Activated naive CD8-positive, alpha-beta T cell treated with anti-CD3 and anti-CD28 coated beads for 36 hours (primary cell): ENCODE data around the gene ATG2A. TPM values are rescaled to one million over a fixed set of nuclear protein-coding genes. Genes with fewer than 3 reads are reported as not detected.
"Not testable (repeated sequence)": the region's sequence is repeated elsewhere in the genome, so short reads cannot be mapped to it uniquely, and the experiment has no call there.

Experiments used
- DNase-seq: peaks from one replicate; pipeline ENCODE4 v3.0.0; 2021
- H3K27ac Mint-ChIP-seq: one replicate; pipeline ENCODE4 v1.8.0; 2022; ENCODE audit warnings: mild to moderate bottlenecking, moderate library complexity, mixed read lengths
- H3K27me3 Mint-ChIP-seq: one replicate; pipeline ENCODE4 v1.8.0; 2022; ENCODE audit warnings: mild to moderate bottlenecking, mixed read lengths
- H3K36me3 Mint-ChIP-seq: one replicate; pipeline ENCODE4 v1.8.0; 2021; ENCODE audit warnings: mild to moderate bottlenecking, mixed read lengths
- H3K4me1 Mint-ChIP-seq: one replicate; pipeline ENCODE4 v1.8.0; 2021; ENCODE audit warnings: mixed read lengths
- H3K4me3 Mint-ChIP-seq: one replicate; pipeline ENCODE4 v1.8.0; 2022; ENCODE audit warnings: mild to moderate bottlenecking, moderate library complexity, mixed read lengths
- H3K9me3 Mint-ChIP-seq: one replicate; pipeline ENCODE4 v1.8.0; 2022; ENCODE audit warnings: mixed read lengths
- total RNA-seq, 2 experiments: library from RNA; stranded (reverse); gene quantifications; one replicate each; pipeline ENCODE4 v1.2.3, GENCODE V29; 2021

ATG2A gene
- total RNA-seq, 2 experiments from 2014 or later = 17.3 to 18.0 TPM

DNA sequence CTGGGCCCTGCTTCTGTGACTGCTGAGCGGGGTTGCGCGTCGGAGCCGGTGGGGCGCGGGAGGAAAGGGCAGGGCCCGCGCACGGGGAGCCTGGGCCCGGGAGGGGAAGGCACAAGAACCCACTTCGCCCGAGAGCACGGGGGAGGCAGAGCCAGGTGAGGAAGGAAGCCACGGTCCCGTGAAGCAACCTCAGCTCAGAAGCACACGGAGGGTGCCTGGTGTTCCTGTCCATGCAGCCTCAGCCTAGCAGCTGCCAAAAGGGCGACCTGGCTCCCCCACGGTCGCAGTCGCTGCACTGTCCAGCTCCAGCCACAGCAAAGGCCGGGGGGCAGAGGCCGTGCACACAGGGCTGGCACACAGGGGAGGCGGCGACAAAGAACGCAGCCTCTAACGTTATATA is 63.3 kb downstream of the ATG2A start:
- DNase-seq = no peak
- peaks cover 51% of the 10 kb centered on the region for H3K36me3 Mint-ChIP-seq

DNA sequence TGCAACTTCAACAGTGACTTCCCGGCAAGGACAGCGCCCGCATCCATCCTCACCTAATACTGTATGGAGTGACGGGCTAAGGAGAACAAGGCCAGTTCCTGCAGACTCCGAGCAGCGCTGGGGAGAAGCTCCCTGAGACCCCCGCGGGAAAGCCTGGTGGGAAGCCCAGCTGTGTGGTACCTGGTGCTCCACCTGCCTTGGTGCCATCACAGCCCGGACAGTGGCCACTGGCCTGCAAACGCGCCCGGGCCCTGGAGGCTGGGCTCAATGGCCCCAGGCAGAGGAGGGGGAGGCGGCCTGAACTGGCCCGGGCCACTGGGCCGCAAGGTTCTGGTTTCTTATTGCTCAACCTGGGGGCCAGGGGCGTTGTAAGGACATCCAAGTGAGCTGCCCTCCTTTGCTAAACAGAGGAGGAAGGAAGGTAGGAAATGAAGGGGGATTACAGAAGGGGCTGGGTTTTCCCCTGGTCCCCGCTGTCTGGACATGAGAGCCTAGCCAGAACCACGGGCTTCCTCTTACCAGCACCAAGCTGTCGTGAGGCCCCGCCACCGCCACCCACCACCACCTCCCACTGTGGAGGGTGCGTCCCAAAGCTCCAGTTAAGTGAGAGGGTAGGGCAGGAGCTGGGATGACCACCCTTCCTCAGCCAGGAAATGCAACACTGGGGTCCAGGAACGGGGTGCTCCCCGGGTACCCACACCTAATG is 64.1 kb downstream of the ATG2A start:
- no peaks in the 10 kb centered on the region for H3K9me3 Mint-ChIP-seq
- peaks cover 87% of the 10 kb centered on the region for H3K4me1 Mint-ChIP-seq
- no peak for DNase-seq
- H3K27ac Mint-ChIP-seq = peak overlapping the region; percentile 87
- no peaks in the 10 kb centered on the region for H3K27me3 Mint-ChIP-seq
- H3K4me3 Mint-ChIP-seq = peak overlapping the region; percentile 68
- peaks cover 44% of the 10 kb centered on the region for H3K36me3 Mint-ChIP-seq

More for the DNA sequence above, 63.3 kb downstream of the ATG2A start:
- H3K4me3 Mint-ChIP-seq = peak overlapping the region; percentile 68
- peak overlapping the region; percentile 87 for H3K27ac Mint-ChIP-seq
- peaks cover 88% of the 10 kb centered on the region for H3K4me1 Mint-ChIP-seq
- H3K27me3 Mint-ChIP-seq = no peaks in the 10 kb centered on the region
- H3K9me3 Mint-ChIP-seq = no peaks in the 10 kb centered on the region

DNA sequence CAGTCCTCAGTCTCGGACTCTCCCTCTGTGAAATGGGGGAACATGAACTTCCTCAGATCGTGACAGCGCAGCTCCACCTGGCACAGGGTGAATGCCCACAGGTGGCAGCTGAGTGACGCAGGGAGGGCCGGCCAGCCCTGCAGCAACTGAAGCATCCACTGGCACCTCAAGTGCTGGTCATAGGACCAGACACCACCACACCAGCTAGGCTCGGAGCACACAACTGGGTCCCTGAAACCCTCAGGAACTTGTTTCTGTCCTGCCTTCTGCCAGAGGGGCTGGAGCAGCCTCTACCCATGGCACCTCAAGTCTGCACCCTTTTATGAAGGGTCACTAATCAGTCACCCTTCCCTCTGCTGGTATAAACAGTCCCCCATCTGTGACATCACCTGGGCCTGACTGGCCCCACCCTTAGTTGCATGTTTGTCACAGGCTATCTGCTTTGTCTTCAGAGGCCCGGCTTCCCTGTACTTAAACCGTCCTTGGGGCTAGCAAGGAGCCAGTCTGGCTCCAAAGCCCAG is 65.1 kb downstream of the ATG2A start:
- H3K36me3 Mint-ChIP-seq = peaks cover 39% of the 10 kb centered on the region
- DNase-seq = no peak
- peak overlapping the region; percentile 34 for H3K4me3 Mint-ChIP-seq
- peaks cover 83% of the 10 kb centered on the region for H3K4me1 Mint-ChIP-seq
- no peaks in the 10 kb centered on the region for H3K9me3 Mint-ChIP-seq
- no peaks in the 10 kb centered on the region for H3K27me3 Mint-ChIP-seq
- peak overlapping the region; percentile 87 for H3K27ac Mint-ChIP-seq

DNA sequence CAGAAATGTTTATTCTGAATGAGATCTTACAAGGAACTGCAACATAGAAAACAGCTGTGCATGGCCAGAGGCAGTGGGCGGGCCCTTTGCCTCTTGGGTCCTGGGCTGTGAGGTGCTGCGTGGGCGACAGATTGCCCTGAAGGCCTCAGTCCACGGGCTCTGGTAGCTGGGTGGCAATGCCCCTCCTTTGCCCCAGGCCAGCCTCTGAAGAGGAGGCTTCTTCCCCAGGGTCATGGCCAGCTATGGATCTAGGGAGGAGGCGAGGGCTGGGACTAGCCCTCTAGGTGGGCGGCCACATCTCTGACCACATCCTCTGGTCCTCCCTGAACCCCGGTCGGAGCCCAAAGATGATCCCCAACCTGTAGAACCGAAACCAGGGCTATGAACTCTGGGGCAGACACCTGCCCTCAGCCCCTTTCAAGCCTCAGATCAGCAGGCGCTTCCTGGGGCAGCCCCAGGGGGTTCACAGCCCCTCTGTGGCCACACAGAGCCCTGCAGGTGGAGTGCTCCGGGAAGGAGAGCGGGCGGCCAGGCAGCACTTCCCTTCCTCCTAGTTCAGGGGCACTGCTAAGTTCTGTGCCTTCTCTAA is 65.9 kb downstream of the ATG2A start:
- peaks cover 75% of the 10 kb centered on the region for H3K4me1 Mint-ChIP-seq
- H3K4me3 Mint-ChIP-seq = peak overlapping the region; percentile 27
- H3K36me3 Mint-ChIP-seq = peaks cover 33% of the 10 kb centered on the region
- H3K9me3 Mint-ChIP-seq = no peaks in the 10 kb centered on the region
- H3K27me3 Mint-ChIP-seq = no peaks in the 10 kb centered on the region
- peak overlapping the region; percentile 87 for H3K27ac Mint-ChIP-seq
- peak; percentile 84 for DNase-seq

DNA sequence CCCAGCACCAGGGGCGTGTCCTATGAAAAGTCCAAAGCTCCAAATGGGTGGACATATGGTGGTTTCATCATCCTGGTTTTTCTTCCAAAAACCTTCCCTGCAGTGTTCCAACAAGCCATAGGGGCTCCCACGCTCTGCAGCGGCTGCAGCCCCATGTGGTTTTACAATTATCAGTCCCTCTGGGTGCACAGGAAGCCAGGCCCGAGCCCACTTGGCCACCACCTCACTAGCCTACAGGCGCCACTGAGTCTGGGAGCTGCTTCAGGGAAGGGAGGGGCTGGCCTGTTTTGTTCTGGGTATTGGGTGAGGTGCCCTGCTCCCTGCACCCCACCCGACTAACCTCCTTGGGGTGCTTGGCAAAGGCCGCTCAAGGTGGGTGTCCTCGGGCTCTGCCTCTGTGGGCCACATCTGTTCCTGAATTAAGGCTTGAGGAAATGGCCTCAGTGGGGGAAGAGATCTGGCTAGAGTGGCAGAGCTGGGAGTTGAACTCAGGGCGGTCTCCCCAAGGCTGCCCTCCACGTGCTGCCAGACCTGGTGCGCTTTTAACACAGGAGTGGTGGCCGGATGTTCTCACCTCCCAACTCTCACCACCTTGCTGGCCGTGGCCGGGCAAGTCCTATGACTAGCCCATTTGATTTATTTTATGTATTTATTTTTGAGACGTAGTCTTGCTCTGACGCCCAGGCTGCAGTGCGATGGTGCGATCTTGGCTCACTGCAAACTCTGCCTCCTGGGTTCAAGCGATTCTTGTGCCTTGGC is 67.2 kb downstream of the ATG2A start:
- peaks cover 68% of the 10 kb centered on the region for H3K4me1 Mint-ChIP-seq
- no peak for DNase-seq
- H3K27me3 Mint-ChIP-seq = no peaks in the 10 kb centered on the region
- H3K36me3 Mint-ChIP-seq = peaks cover 20% of the 10 kb centered on the region
- no peaks in the 10 kb centered on the region for H3K9me3 Mint-ChIP-seq
- H3K27ac Mint-ChIP-seq = no peak overlapping the region
- no peak overlapping the region for H3K4me3 Mint-ChIP-seq

DNA sequence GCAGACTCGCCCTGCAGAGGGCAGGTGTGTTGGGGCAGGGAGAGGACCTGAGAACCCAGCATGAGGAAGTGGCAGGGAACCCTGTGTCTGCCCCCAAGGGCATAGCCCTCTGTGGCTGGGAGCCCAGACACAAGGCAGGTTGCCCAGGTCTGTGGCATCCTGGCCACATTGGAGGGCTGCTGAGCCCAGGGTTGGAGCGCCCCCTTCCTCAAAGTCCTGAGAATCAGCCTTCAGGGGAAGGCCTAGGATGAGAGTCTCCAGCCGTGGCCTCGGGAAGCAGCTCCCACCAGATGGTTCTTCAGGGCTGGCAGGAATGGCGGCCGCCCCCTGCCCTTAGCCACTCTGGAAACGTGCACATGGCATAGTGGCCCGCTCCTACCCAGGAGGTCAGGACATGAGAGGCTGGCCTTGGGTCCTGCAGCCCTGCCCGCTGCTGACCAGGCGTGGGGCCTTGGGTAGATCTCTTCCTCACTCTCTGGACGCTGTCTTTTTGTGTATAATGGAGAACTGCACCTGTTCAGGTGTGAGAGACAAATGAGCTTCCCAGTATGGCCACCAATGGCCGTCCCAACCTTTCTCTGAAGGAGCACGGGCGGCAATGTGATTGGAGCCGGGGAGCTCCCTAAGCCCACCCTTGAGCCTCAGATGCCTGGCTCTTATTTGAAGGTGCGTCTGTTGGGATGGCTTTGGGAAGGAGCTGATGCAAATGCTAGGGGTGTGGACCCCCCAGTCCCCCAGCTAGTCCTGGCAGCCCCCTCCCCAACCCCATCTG is 68.0 kb downstream of the ATG2A start:
- H3K4me1 Mint-ChIP-seq = peaks cover 62% of the 10 kb centered on the region
- no peaks in the 10 kb centered on the region for H3K9me3 Mint-ChIP-seq
- no peak for DNase-seq
- H3K4me3 Mint-ChIP-seq = no peak overlapping the region
- H3K27me3 Mint-ChIP-seq = no peaks in the 10 kb centered on the region
- H3K36me3 Mint-ChIP-seq = peaks cover 13% of the 10 kb centered on the region
- no peak overlapping the region for H3K27ac Mint-ChIP-seq

DNA sequence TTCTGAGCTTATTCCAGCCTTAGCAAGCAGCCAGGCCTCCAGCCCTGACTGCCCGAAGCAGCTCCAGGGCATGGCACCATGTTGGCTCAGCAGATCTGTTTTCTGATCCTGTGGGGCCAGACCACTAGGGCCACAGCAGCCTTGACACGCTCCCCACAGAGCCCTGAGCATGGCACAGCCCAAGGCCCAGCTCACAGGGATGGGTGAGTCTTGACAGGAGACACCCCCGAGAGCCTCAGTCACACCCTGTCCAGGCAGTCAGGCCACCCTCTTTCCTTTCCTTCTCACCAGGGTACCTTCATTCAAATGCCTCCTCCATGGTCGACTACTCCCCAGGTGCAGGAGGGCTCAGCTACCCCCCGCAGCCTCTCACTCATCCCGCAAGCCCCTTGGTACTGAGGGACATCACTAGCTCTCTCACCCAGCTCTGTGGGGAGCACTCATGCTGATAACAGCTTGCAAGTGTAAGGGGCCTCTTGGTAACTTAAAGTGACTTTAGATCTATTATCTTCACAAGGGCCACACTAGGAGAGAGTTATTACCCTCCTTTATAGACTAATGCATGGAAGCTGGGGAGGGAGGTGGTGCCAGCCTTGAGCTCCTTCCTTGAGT is 68.7 kb downstream of the ATG2A start:
- Mint-ChIP-seq H3K4me1 (peaks cover 61% of the 10 kb centered on the region), H3K4me3 (no peak overlapping the region), H3K27me3 (no peaks in the 10 kb centered on the region), H3K9me3 (no peaks in the 10 kb centered on the region), H3K27ac (no peak overlapping the region), H3K36me3 (peaks cover 7% of the 10 kb centered on the region)
- DNase-seq = no peak

DNA sequence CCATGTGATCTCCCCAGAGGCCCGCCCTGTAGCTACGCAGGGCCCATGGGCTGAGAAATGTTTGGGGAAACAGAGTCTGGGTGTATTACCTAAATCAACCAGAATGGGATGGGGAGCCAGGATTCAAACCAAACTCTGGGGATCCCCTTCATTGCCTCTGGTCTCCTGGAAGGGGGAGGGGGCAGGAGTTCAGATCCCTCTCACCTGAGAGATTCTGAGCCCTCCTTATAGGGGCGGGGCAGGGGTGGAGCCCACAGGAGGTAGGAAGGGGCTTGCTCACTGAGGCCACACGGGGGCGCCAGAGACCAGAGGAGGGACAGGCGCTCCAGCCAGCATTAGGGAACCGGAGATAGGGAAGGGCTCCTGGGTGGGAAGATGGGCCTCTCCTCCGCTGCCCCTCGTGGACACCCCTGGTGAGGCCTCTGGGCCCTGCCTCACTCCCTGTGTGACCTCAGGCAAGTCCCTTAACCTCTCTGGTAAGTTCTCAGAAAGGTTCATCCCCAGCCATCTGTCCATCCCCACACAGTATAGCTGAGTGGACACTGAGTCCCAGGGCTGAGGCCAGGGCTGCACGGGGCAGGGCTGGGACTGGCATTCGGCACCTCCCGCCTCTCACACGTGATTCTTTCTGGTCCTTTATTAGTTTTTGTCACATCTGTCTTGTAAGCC is 69.9 kb downstream of the ATG2A start:
- DNase-seq = peak; percentile 90
- H3K4me1 Mint-ChIP-seq = peaks cover 49% of the 10 kb centered on the region
- H3K27ac Mint-ChIP-seq = peak overlapping the region; percentile 31
- no peak overlapping the region for H3K4me3 Mint-ChIP-seq
- H3K36me3 Mint-ChIP-seq = no peaks in the 10 kb centered on the region
- H3K9me3 Mint-ChIP-seq = no peaks in the 10 kb centered on the region
- H3K27me3 Mint-ChIP-seq = no peaks in the 10 kb centered on the region

DNA sequence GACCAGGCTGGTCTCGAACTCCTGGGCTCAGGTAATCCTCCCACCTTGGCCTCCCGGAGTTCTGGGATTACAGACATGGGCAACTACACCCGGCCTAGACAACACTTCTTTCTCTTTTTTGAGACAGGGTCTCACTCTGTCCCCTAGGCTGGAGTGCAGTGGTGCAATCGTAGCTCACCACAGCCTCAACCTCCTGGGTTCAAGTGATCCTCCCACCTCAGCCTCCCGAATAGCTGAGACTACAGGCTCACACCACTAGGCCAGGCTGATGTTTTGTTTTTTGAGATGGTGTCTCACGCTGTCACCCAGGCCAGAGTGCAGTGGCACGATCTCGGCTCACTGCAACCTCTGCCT is 71.3 kb downstream of the ATG2A start:
- H3K36me3 Mint-ChIP-seq, H3K9me3 Mint-ChIP-seq, H3K27me3 Mint-ChIP-seq, H3K27ac Mint-ChIP-seq, DNase-seq, H3K4me3 Mint-ChIP-seq: not testable (repeated sequence)
- H3K4me1 Mint-ChIP-seq = peaks cover 35% of the 10 kb centered on the region

DNA sequence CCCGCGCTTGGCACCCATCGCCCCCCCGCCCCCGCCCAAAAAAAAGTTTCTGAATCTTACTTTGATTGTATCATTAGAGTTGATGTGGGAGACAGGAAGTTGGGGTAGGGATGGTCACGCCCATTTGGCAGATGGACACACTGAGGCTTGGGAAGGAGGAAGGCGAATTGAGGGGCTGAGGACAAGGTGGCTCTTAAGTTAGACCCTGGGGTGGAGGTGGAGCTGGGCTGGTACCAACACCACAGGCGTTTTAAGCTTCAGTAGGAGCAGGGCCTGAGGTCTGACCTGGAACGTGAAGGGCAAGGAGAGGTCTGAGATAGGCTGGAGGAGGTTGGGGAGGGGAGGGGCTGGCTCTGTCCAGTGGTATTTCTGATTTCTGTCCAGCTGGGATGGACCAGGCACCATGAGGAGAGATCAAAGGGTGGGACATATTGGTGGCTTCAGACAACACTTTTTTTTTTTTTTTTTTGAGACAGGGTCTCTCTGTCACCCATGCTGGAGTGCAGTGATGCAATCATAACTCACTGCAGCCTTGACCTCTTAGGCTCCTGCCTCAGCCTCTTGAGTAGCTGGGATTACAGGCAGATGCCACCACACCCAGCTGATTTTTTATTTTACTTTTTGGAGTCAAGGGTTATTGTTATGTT is 71.8 kb downstream of the ATG2A start:
- Mint-ChIP-seq H3K36me3 (no peaks in the 10 kb centered on the region), H3K4me1 (peaks cover 33% of the 10 kb centered on the region), H3K27ac (peak overlapping the region; percentile 62), H3K27me3 (no peaks in the 10 kb centered on the region), H3K9me3 (no peaks in the 10 kb centered on the region), H3K4me3 (peak overlapping the region; percentile 54)
- no peak for DNase-seq

Other genes starting within 250 kb of the ATG2A start
- gene NRXN2, start 194.0 kb downstream of the ATG2A start, total RNA-seq = under 1 TPM; 0.20 to 0.58 TPM
- gene RASGRP2, start 173.1 kb downstream of the ATG2A start, total RNA-seq = 1 to 10 TPM; 3.5 to 4.6 TPM
- 1 to 10 TPM; 1.6 to 1.8 TPM for gene PYGM, start 157.2 kb downstream of the ATG2A start, total RNA-seq
- 100 to 1,000 TPM; 453 to 463 TPM for gene SF1, start 138.7 kb downstream of the ATG2A start, total RNA-seq
- gene MAP4K2, start 114.0 kb downstream of the ATG2A start, total RNA-seq = 10 to 100 TPM; 60.4 to 63.8 TPM
- 10 to 100 TPM; 35.8 to 37.0 TPM for gene MEN1, start 106.7 kb downstream of the ATG2A start, total RNA-seq
- gene CDC42BPG, start 72.6 kb downstream of the ATG2A start, total RNA-seq = under 1 TPM; 0.46 to 0.54 TPM
- 100 to 1,000 TPM; 103 to 112 TPM for gene EHD1, start 38.6 kb downstream of the ATG2A start, total RNA-seq
- 10 to 100 TPM; 11.3 to 11.4 TPM for gene PPP2R5B, start 7.5 kb upstream of the ATG2A start, total RNA-seq
- gene GPHA2, start 18.7 kb upstream of the ATG2A start, total RNA-seq = not detected
- under 1 TPM in 1 of 2 experiments, not detected in 1; 0.14 TPM for gene MAJIN, start 54.9 kb upstream of the ATG2A start, total RNA-seq
- gene BATF2, start 79.8 kb upstream of the ATG2A start, total RNA-seq = under 1 TPM in 1 of 2 experiments, not detected in 1; 0.08 TPM
- gene ARL2, start 97.0 kb upstream of the ATG2A start, total RNA-seq = 100 to 1,000 TPM; 114 TPM
- 1 to 10 TPM; 7.3 to 9.0 TPM for gene SNX15, start 110.2 kb upstream of the ATG2A start, total RNA-seq
- gene SAC3D1, start 124.0 kb upstream of the ATG2A start, total RNA-seq = 10 to 100 TPM; 16.2 to 17.3 TPM
- 10 to 100 TPM in 1 of 2 experiments, 1 to 10 TPM in 1; 9.8 to 10.3 TPM for gene NAALADL1, start 141.3 kb upstream of the ATG2A start, total RNA-seq
- gene CDCA5, start 166.8 kb upstream of the ATG2A start, total RNA-seq = 100 to 1,000 TPM; 130 to 134 TPM
- gene ZFPL1, start 167.0 kb upstream of the ATG2A start, total RNA-seq = 10 to 100 TPM; 25.2 to 27.4 TPM
- gene VPS51, start 179.0 kb upstream of the ATG2A start, total RNA-seq = 100 to 1,000 TPM in 1 of 2 experiments, 10 to 100 TPM in 1; 88.0 to 108 TPM
- 10 to 100 TPM; 12.3 to 14.7 TPM for gene TM7SF2, start 194.7 kb upstream of the ATG2A start, total RNA-seq
- gene ZNHIT2, start 200.5 kb upstream of the ATG2A start, total RNA-seq = 10 to 100 TPM; 14.9 to 15.1 TPM
- gene FAU, start 204.9 kb upstream of the ATG2A start, total RNA-seq = 1,000 to 10,000 TPM; 1,087 to 1,097 TPM
- 100 to 1,000 TPM in 1 of 2 experiments, 10 to 100 TPM in 1; 99.9 to 100 TPM for gene MRPL49, start 205.1 kb upstream of the ATG2A start, total RNA-seq
- gene SYVN1, start 217.3 kb upstream of the ATG2A start, total RNA-seq = 10 to 100 TPM; 27.5 to 29.3 TPM